ENCODE results near the gene CPT1C. TPM values are rescaled to one million over a fixed set of nuclear protein-coding genes. Genes with fewer than 3 reads are reported as not detected.
"Not testable (repeated sequence)": the region's sequence is repeated elsewhere in the genome, so short reads cannot be mapped to it uniquely, and the experiment has no call there.

The CPT1C gene
- total RNA-seq, 1 donor, result 0.54 TPM

- DNase-seq (ENCODE audit: low read depth in 2 of 3, low spot score in 2 of 3), result no peak
These were observed 5.9 kb downstream of the CPT1C start for GRCh38 chr19:49696865-49697264.

GRCh38 chr19:49699364-49699763 lies 8.4 kb downstream of the CPT1C start:
- DNase-seq (ENCODE audit: low read depth in 2 of 3, low spot score in 2 of 3), result no peak

- no peak for DNase-seq (ENCODE audit: low read depth in 2 of 3, low spot score in 2 of 3)
These were observed 9.6 kb downstream of the CPT1C start for GRCh38 chr19:49700563-49700962.

- DNase-seq (ENCODE audit: low read depth in 2 of 3, low spot score in 2 of 3), result no peak
These were observed 10.4 kb downstream of the CPT1C start for GRCh38 chr19:49701271-49701786.

- DNase-seq (ENCODE audit: low read depth in 2 of 3, low spot score in 2 of 3), result no peak
These were observed 14.1 kb downstream of the CPT1C start for GRCh38 chr19:49704888-49705642.

- DNase-seq (ENCODE audit: low read depth in 2 of 3, low spot score in 2 of 3), result no peak
These were observed 15.0 kb downstream of the CPT1C start for GRCh38 chr19:49705919-49706318.

GRCh38 chr19:49710372-49710951 lies 19.5 kb downstream of the CPT1C start:
- no peak for DNase-seq (ENCODE audit: low read depth in 2 of 3, low spot score in 2 of 3)

- DNase-seq (ENCODE audit: low read depth in 2 of 3, low spot score in 2 of 3), result no peak
These were observed 21.5 kb downstream of the CPT1C start for GRCh38 chr19:49712397-49712859.

- DNase-seq (ENCODE audit: low read depth in 2 of 3, low spot score in 2 of 3), result no peak
These were observed 22.4 kb downstream of the CPT1C start for GRCh38 chr19:49713236-49713845.

- no peak for DNase-seq (ENCODE audit: low read depth in 2 of 3, low spot score in 2 of 3)
These were observed 25.2 kb downstream of the CPT1C start for GRCh38 chr19:49716154-49716553.

GRCh38 chr19:49718511-49718910 lies 27.6 kb downstream of the CPT1C start:
- DNase-seq (ENCODE audit: low read depth in 2 of 3, low spot score in 2 of 3), result peak in 1 of 3 donors; percentile 15

- DNase-seq (ENCODE audit: low read depth in 2 of 3, low spot score in 2 of 3), result no peak
These were observed 28.1 kb downstream of the CPT1C start for GRCh38 chr19:49718991-49719390.

GRCh38 chr19:49719420-49719819 lies 28.5 kb downstream of the CPT1C start:
- not testable (repeated sequence) for DNase-seq (ENCODE audit: low read depth in 2 of 3, low spot score in 2 of 3)

GRCh38 chr19:49727217-49728030 lies 36.5 kb downstream of the CPT1C start:
- no peak for DNase-seq (ENCODE audit: low read depth in 2 of 3, low spot score in 2 of 3)

- peak in 2 of 3 donors; percentile 36 to 71 for DNase-seq (ENCODE audit: low read depth in 2 of 3, low spot score in 2 of 3)
These were observed 39.2 kb downstream of the CPT1C start for GRCh38 chr19:49730166-49730565.

GRCh38 chr19:49738268-49738667 lies 47.4 kb downstream of the CPT1C start:
- no peak for DNase-seq (ENCODE audit: low read depth in 2 of 3, low spot score in 2 of 3)

- no peak for DNase-seq (ENCODE audit: low read depth in 2 of 3, low spot score in 2 of 3)
These were observed 48.2 kb downstream of the CPT1C start for GRCh38 chr19:49739098-49739497.

- DNase-seq (ENCODE audit: low read depth in 2 of 3, low spot score in 2 of 3), result no peak
These were observed 49.0 kb downstream of the CPT1C start for GRCh38 chr19:49739933-49740332.

GRCh38 chr19:49741210-49741844 lies 50.4 kb downstream of the CPT1C start:
- no peak for DNase-seq (ENCODE audit: low read depth in 2 of 3, low spot score in 2 of 3)

- no peak for DNase-seq (ENCODE audit: low read depth in 2 of 3, low spot score in 2 of 3)
These were observed 54.0 kb downstream of the CPT1C start for GRCh38 chr19:49744946-49745381.
